Activated CD8-positive, alpha-beta T cell treated with anti-CD3 and anti-CD28 coated beads, Interleukin-2, amount 10 ng/mL, durations not matched to agents 7 days and 5 days (primary cell): ENCODE results near the gene TST. TPM values are rescaled to one million over a fixed set of nuclear protein-coding genes. Genes with fewer than 3 reads are reported as not detected.

ENCODE experiments used
- ATAC-seq: fragments of 150-1000 bp; cut with Tn5 transposase; one replicate; pipeline ENCODE4 v1.10.0; 2021; ENCODE audit warnings: moderate library complexity
- CTCF ChIA-PET: fragments of 350-600 bp; sonication (Branson Sonifier 250); formaldehyde crosslinking; loops from one replicate; lab custom pipeline; 2021; ENCODE audit warnings: antibody characterized with exemption; lab: Charles Lee
- POLR2A ChIA-PET: fragments of 350-600 bp; sonication (Branson Sonifier 250); formaldehyde crosslinking; loops from one replicate; lab custom pipeline; 2021; ENCODE audit warnings: antibody characterized with exemption; lab: Charles Lee
- DNase-seq: peaks from one replicate; pipeline ENCODE4 v3.0.0-alpha.2; 2020
- H3K27ac Mint-ChIP-seq: one replicate; pipeline ENCODE4 v1.8.0; 2021; ENCODE audit warnings: mild to moderate bottlenecking, mixed read lengths
- H3K27me3 Mint-ChIP-seq: one replicate; pipeline ENCODE4 v1.8.0; 2021; ENCODE audit warnings: low read depth, mixed read lengths
- H3K36me3 Mint-ChIP-seq: one replicate; pipeline ENCODE4 v1.8.0; 2021; ENCODE audit warnings: low read depth, mixed read lengths
- H3K4me1 Mint-ChIP-seq: one replicate; pipeline ENCODE4 v1.8.0; 2021; ENCODE audit warnings: low read depth, mixed read lengths
- H3K4me3 Mint-ChIP-seq: one replicate; pipeline ENCODE4 v1.8.0; 2021; ENCODE audit warnings: mild to moderate bottlenecking, mixed read lengths
- H3K9me3 Mint-ChIP-seq: one replicate; pipeline ENCODE4 v1.8.0; 2022; ENCODE audit warnings: mixed read lengths; ENCODE audit not compliant: insufficient read depth
- total RNA-seq, 2 experiments: library from RNA; stranded (reverse); gene quantifications; one replicate each; pipeline ENCODE4 v1.2.3, GENCODE V29; 2021

Gene TST
- total RNA-seq, 2 experiments from 2014 or later, result 8.3 to 9.4 TPM

DNA sequence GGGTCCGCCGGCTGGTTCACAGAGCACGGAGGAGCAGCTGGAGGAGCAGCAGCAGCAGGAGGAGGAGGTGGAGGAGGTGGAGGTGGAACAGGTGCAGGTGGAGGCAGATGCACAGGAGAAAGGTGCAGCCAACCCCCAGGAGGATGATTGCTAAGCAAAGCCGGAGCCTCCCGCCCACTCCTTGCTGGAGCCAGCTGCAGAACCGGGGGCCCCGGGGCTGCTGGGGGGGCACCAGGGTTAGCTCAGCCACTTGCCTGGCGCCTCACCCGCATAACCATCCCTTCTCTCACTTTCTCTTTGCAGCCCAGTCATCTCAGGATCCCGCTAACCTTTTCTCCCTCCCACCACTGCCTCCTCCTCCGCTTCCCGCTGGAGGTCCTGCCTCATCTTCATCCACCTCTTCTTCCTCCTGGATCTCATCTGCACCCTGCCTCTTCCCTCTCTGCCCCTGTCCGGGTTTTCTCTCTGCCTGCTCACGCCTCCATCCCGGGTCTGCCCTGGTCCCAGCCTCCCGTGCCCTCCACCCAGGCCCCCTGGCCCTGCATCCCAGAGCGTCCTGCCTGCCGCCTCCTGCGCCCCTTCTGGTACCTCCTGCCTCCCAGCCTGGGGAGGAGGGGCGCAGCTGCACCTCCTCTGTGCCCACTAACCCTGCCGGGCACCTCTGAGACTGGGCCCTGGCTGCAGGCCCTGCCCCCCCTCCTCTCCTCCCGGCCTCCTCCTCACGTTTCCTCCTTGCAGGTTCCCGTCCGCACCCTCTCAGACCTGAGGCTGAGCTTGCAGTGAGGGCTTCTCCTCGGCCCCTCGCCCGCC is 41.8 kb upstream of the TST start:
- Mint-ChIP-seq H3K4me3 (no peak overlapping the region), H3K27me3 (no peaks in the 10 kb centered on the region), H3K27ac (peak overlapping the region; percentile 60), H3K36me3 (peaks cover 10% of the 10 kb centered on the region), H3K4me1 (peaks cover 29% of the 10 kb centered on the region), H3K9me3 (no peaks in the 10 kb centered on the region)
- DNase-seq, result peak; percentile 39
- ATAC-seq, result no peak
- ChIA-PET POLR2A (interaction anchor here (0.7 kb wide), 1 partner anchor 61 kb away, joined by 3 read pairs; no protein-coding TSS in a partner anchor), CTCF (interaction anchor here (0.6 to 0.9 kb wide), 3 partner anchors 19 to 199 kb away, joined by 3 to 4 read pairs (median 3); no protein-coding TSS in a partner anchor)

DNA sequence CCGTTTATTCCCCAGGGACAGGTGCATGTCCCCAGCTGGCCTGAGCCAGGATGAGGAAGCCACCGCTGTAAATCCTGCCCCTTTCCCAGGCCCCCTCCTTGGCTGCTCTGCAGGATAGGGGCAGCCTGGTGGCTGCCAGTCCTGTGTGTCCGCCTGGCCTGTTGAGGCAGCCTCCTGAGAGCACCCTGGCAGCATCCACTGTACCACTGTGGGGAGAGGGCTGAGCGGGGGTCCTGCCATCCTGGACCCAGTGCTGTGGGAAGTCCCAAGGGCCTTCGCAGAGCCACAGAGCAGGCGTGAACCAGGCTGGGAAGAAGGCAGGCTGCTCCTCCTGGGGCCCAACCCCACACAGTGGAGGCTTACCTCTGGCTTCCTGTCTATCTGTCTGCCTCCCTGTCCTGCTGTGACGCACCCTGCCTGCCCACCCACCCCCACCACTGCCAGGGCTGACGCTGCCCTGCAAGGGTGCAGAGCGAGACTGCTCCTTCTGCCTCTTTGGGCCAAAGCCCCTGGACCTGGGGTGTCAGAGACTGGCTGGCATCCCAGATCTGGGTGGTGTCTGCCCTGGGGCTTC is 40.7 kb upstream of the TST start:
- Mint-ChIP-seq H3K27me3 (no peaks in the 10 kb centered on the region), H3K4me1 (peaks cover 29% of the 10 kb centered on the region), H3K36me3 (peaks cover 10% of the 10 kb centered on the region), H3K27ac (peak overlapping the region; percentile 60), H3K4me3 (peak overlapping the region; percentile 12), H3K9me3 (no peaks in the 10 kb centered on the region)
- ATAC-seq, result peak; percentile 69
- peak; percentile 51 for DNase-seq
- ChIA-PET POLR2A (no interaction called here), CTCF (no interaction called here)

GRCh38 chr22:37058917-37059701 is 39.9 kb upstream of the TST start:
- ATAC-seq (no peak), DNase-seq (no peak)
- CTCF ChIA-PET, result interaction anchor here (0.9 kb wide), 1 partner anchor 141 kb away, joined by 4 read pairs; no protein-coding TSS in a partner anchor
- no peak overlapping the region for H3K27ac Mint-ChIP-seq
- peaks cover 29% of the 10 kb centered on the region for H3K4me1 Mint-ChIP-seq
- no peak overlapping the region for H3K4me3 Mint-ChIP-seq
- no peaks in the 10 kb centered on the region for H3K27me3 Mint-ChIP-seq
- H3K36me3 Mint-ChIP-seq, result peaks cover 10% of the 10 kb centered on the region
- no peaks in the 10 kb centered on the region for H3K9me3 Mint-ChIP-seq
- POLR2A ChIA-PET, result no interaction called here

- peaks cover 31% of the 10 kb centered on the region for H3K4me1 Mint-ChIP-seq
- ChIA-PET CTCF (no interaction called here), POLR2A (no interaction called here)
- ATAC-seq (no peak), DNase-seq (no peak)
- no peak overlapping the region for H3K4me3 Mint-ChIP-seq
- H3K9me3 Mint-ChIP-seq, result no peaks in the 10 kb centered on the region
- H3K27me3 Mint-ChIP-seq, result no peaks in the 10 kb centered on the region
- no peak overlapping the region for H3K27ac Mint-ChIP-seq
- H3K36me3 Mint-ChIP-seq, result peaks cover 14% of the 10 kb centered on the region
Observed at GRCh38 chr22:37057796-37058510, 38.7 kb upstream of the TST start.

DNA sequence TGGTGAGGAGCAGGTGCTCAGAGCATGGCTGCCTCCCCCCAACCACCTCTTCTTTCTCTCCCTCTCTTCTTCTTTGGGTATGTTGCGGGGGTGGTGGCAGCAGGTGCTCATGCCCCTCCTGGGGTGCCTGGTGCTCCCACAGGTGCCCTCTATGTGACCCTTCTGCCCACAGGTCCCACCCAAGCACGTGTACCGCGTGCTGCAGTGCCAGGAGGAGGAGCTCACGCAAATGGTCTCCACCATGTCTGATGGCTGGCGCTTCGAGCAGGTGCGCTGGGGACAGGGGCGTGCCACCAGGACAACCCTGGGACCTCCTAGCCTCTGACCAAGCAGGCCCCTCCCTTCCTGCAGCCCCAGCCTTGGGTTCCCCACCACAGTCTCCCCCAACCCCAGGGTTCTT is 38.0 kb upstream of the TST start:
- ChIA-PET CTCF (no interaction called here), POLR2A (interaction anchor here (0.6 kb wide), 1 partner anchor 243 kb away, joined by 3 read pairs; no protein-coding TSS in a partner anchor)
- ATAC-seq (no peak), DNase-seq (no peak)
- no peaks in the 10 kb centered on the region for H3K27me3 Mint-ChIP-seq
- H3K4me1 Mint-ChIP-seq, result peaks cover 34% of the 10 kb centered on the region
- H3K36me3 Mint-ChIP-seq, result peaks cover 14% of the 10 kb centered on the region
- no peak overlapping the region for H3K4me3 Mint-ChIP-seq
- H3K9me3 Mint-ChIP-seq, result no peaks in the 10 kb centered on the region
- H3K27ac Mint-ChIP-seq, result no peak overlapping the region

DNA sequence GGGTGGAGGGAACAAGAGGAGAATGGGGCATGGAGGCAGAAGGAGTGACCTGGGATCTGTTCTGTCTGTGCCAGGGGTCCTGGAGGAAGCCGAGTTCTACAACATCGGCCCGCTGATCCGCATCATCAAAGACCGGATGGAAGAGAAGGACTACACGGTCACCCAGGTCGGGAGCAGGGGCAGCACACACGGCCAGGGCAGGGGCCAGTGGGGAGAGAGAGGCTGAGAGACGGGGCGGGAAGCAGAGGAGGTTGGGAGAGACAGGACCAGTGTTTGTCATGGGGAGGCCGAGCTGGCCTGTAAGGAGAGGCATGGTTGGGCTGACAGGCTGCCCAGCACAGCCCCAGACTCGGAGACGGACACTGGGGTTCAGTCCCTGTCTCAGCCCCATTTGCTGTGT is 37.0 kb upstream of the TST start:
- Mint-ChIP-seq H3K4me3 (no peak overlapping the region), H3K36me3 (peaks cover 14% of the 10 kb centered on the region), H3K4me1 (peaks cover 34% of the 10 kb centered on the region), H3K27ac (no peak overlapping the region), H3K27me3 (no peaks in the 10 kb centered on the region), H3K9me3 (no peaks in the 10 kb centered on the region)
- no peak for ATAC-seq
- CTCF ChIA-PET, result interaction anchor here (1.9 kb wide), 1 partner anchor 12 kb away, joined by 7 read pairs; no protein-coding TSS in a partner anchor
- no peak for DNase-seq
- POLR2A ChIA-PET, result no interaction called here

- no peak for DNase-seq
- ChIA-PET POLR2A (interaction anchor here (2.0 kb wide), 1 partner anchor 67 kb away, joined by 4 read pairs; no protein-coding TSS in a partner anchor), CTCF (interaction anchor here (0.9 to 1.9 kb wide), 3 partner anchors 8 to 77 kb away, joined by 4 to 7 read pairs (median 6); no protein-coding TSS in a partner anchor)
- ATAC-seq, result no peak
- Mint-ChIP-seq H3K9me3 (no peaks in the 10 kb centered on the region), H3K27ac (peak overlapping the region; percentile 9), H3K4me1 (peaks cover 21% of the 10 kb centered on the region), H3K4me3 (no peak overlapping the region), H3K27me3 (no peaks in the 10 kb centered on the region), H3K36me3 (peaks cover 12% of the 10 kb centered on the region)
Observed at GRCh38 chr22:37054600-37055365, 35.5 kb upstream of the TST start.

- no peak overlapping the region for H3K27ac Mint-ChIP-seq
- ChIA-PET CTCF (no interaction called here), POLR2A (interaction anchor here (2.0 kb wide), 1 partner anchor 68 kb away, joined by 4 read pairs; no protein-coding TSS in a partner anchor)
- H3K4me1 Mint-ChIP-seq, result peaks cover 19% of the 10 kb centered on the region
- H3K4me3 Mint-ChIP-seq, result no peak overlapping the region
- no peaks in the 10 kb centered on the region for H3K27me3 Mint-ChIP-seq
- no peak for ATAC-seq
- no peaks in the 10 kb centered on the region for H3K9me3 Mint-ChIP-seq
- peaks cover 12% of the 10 kb centered on the region for H3K36me3 Mint-ChIP-seq
- DNase-seq, result no peak
Observed at GRCh38 chr22:37054056-37054395, 34.8 kb upstream of the TST start.

DNA sequence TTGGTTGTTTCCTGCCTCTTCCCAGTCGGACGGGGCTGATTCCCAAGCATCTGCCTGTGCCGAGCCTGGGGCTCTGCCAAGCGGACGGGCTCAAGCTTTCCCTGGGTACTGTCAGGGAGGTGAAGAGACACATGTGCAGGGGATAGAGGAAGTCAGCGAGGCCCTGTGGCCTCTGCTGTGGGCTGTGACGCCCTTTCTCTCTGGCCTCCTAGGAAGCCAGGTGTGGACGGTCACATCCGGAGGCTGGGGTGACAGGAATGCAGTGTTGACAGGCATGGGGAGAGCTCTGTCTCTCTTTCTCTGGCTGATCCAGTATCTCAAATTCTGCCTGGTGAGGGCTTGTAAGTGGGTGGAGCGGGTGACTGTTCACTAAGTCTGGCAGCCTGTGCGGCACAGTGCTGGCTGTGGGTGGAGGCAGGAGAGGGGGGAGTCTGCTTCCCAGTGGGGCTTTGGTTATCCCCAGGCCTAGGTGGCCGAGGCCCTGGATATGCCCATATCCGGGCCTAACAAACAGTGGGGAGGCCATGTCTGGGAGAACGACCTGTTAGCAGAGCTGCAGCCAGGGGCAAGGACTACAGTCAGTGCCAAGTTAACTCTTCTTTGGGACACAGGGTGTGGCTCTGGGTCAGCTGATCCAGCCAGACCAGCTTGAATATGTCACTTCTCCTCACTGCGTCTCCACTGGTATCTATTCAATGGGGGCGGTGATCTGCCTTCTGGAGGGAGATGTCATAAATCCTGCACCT is 34.2 kb upstream of the TST start:
- Mint-ChIP-seq H3K27ac (peak overlapping the region; percentile 42), H3K9me3 (no peaks in the 10 kb centered on the region), H3K36me3 (peaks cover 12% of the 10 kb centered on the region), H3K4me3 (peak overlapping the region; percentile 76), H3K27me3 (no peaks in the 10 kb centered on the region), H3K4me1 (peaks cover 19% of the 10 kb centered on the region)
- DNase-seq (no peak), ATAC-seq (no peak)
- ChIA-PET CTCF (no interaction called here), POLR2A (no interaction called here)
